ENCODE measurements around the gene NALCN. TPM values are rescaled to one million over a fixed set of nuclear protein-coding genes. Genes with fewer than 3 reads are reported as not detected.

NALCN gene
- total RNA-seq, 1 donor from 2014 or later, result 38.6 TPM

DNA sequence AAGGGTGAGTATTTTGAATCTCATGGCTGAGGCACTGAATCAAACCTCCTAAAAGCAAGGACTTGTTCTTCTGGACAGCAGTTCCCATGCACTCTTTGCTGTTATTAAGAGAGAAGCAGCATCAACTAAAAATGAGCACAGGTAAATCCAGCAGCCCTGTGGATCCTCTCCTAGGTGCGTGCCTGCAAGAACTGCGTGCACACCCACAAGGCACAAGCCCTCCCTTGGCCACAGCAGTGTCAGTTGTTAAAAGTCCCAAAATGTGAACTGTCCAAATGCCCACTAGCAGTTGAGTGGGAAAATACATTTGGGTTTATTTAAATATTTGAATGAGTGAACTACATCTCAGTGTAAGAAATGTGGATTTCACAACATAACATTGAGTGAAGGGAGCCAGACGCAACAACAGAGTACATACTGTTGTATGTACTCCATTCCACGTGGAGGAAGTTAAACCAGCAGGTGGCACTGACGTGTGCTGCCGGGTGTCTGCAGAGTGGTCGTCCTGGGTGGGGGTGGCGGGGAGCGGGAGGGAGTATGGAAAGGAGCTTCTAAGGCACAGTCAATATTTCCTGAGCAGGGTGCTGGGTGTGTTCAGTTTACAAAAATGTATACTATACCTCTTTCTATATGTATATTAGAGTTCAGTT lies 266.4 kb downstream of the NALCN start:
- peaks cover 5% of the 10 kb centered on the region for H3K36me3 Mint-ChIP-seq (ENCODE audit: low read depth)
- H3K27ac Mint-ChIP-seq (ENCODE audit: unreplicated experiment), result peak overlapping the region; percentile 72
- H3K4me1 Mint-ChIP-seq (ENCODE audit: low read depth), result peaks cover 73% of the 10 kb centered on the region
- TF ChIP-seq, protein P1, sequence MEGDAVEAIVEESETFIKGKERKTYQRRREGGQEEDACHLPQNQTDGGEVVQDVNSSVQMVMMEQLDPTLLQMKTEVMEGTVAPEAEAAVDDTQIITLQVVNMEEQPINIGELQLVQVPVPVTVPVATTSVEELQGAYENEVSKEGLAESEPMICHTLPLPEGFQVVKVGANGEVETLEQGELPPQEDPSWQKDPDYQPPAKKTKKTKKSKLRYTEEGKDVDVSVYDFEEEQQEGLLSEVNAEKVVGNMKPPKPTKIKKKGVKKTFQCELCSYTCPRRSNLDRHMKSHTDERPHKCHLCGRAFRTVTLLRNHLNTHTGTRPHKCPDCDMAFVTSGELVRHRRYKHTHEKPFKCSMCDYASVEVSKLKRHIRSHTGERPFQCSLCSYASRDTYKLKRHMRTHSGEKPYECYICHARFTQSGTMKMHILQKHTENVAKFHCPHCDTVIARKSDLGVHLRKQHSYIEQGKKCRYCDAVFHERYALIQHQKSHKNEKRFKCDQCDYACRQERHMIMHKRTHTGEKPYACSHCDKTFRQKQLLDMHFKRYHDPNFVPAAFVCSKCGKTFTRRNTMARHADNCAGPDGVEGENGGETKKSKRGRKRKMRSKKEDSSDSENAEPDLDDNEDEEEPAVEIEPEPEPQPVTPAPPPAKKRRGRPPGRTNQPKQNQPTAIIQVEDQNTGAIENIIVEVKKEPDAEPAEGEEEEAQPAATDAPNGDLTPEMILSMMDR (IDR thresholded peaks at IDR 0.05), result peak; percentile 83
- H3K27me3 Mint-ChIP-seq (ENCODE audit: low read depth), result no peaks in the 10 kb centered on the region
- H3K4me3 Mint-ChIP-seq (ENCODE audit: unreplicated experiment), result no peak overlapping the region
- DNase-seq (ENCODE audit: low spot score), result no peak
- no peaks in the 10 kb centered on the region for H3K9me3 Mint-ChIP-seq (ENCODE audit: low read depth)

DNA sequence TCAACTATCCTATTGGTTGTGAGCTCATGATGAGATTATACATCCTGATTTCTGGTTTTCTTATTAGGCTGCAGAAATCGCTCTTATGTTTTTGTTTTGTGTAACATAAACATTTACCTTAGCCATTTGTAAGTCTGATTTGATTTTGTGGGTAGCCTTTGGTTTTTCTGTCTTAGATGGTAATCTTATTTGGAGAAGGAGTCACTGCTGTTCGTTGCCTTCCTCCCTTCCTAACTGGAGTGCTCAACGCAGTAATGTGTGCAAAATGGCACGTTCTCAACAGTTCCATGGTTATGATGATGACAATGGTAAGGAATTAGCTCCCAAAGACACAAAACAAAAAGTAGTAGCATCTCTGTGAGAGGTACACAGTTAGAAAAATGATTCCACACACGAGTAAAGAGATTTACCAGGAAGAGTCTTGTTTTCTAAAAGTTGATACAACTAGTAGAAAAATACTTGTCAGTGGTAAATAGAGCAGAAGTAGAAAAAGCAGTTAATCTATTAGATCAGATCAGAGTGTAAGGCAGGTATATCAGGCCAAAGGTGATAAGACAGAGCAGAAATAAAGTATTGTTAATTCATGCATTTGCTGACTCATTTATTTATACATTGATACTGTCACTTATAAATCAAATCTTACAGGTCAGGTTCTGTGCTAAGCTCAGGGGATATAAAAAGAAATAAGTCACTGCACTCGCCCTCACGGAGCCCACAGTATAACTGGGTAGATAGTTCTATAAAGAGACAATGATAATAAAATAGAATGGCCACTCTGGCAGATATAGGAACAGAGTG lies 270.0 kb downstream of the NALCN start:
- Mint-ChIP-seq H3K4me1 (ENCODE audit: low read depth) (peaks cover 50% of the 10 kb centered on the region), H3K9me3 (ENCODE audit: low read depth) (no peaks in the 10 kb centered on the region), H3K4me3 (ENCODE audit: unreplicated experiment) (no peak overlapping the region)

DNA sequence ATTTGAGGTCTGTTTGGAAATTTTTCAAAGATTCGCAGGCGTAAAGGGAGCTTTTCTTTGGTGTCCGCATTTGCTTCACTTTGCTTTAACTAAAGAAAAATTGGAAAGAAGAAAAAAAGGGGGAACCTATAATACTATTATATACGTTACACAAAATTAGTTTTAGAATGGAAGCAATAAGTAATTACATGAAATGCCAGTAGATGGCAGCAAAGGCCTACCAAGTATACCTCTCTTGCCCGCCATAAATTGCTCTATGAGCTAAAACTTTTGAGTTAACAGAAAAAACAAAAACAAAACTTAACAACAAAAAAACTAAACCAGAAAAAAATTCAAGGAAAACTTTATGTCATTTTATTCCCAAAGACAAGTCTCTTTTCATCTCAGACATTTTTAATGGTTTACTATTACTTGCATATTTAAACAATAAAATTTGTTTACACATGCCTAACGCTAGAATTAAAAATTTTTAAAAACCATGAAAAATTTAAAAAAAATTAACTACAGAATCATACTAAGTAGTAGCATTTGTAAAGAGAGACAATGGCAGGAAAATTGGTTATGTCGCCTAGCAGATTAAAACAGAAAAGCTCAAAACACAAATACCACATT lies 271.4 kb downstream of the NALCN start:
- H3K4me1 Mint-ChIP-seq (ENCODE audit: low read depth), result peaks cover 41% of the 10 kb centered on the region
- TF ChIP-seq, protein P1 (IDR thresholded peaks at IDR 0.05), result peak; percentile 94
- peaks cover 13% of the 10 kb centered on the region for H3K36me3 Mint-ChIP-seq (ENCODE audit: low read depth)
- DNase-seq (ENCODE audit: low spot score), result no peak
- H3K27me3 Mint-ChIP-seq (ENCODE audit: low read depth), result no peaks in the 10 kb centered on the region
- no peak overlapping the region for H3K27ac Mint-ChIP-seq (ENCODE audit: unreplicated experiment)
- no peaks in the 10 kb centered on the region for H3K9me3 Mint-ChIP-seq (ENCODE audit: low read depth)
- no peak overlapping the region for H3K4me3 Mint-ChIP-seq (ENCODE audit: unreplicated experiment)

More for the DNA sequence above, 270.0 kb downstream of the NALCN start:
- H3K27ac Mint-ChIP-seq (ENCODE audit: unreplicated experiment), result peak overlapping the region; percentile 34
- H3K27me3 Mint-ChIP-seq (ENCODE audit: low read depth), result no peaks in the 10 kb centered on the region
- no peak for DNase-seq (ENCODE audit: low spot score)
- TF ChIP-seq, protein P1 (IDR thresholded peaks at IDR 0.05), result peak; percentile 6
- peaks cover 6% of the 10 kb centered on the region for H3K36me3 Mint-ChIP-seq (ENCODE audit: low read depth)

- Mint-ChIP-seq H3K27me3 (ENCODE audit: low read depth) (no peaks in the 10 kb centered on the region), H3K9me3 (ENCODE audit: low read depth) (peaks cover 2% of the 10 kb centered on the region), H3K27ac (ENCODE audit: unreplicated experiment) (no peak overlapping the region), H3K4me1 (ENCODE audit: low read depth) (peaks cover 18% of the 10 kb centered on the region), H3K36me3 (ENCODE audit: low read depth) (peaks cover 21% of the 10 kb centered on the region), H3K4me3 (ENCODE audit: unreplicated experiment) (no peak overlapping the region)
- TF ChIP-seq, protein P1 (IDR thresholded peaks at IDR 0.05), result no peak
- DNase-seq (ENCODE audit: low spot score), result no peak
These were observed 275.4 kb downstream of the NALCN start for GRCh38 chr13:101140936-101141335.

DNA sequence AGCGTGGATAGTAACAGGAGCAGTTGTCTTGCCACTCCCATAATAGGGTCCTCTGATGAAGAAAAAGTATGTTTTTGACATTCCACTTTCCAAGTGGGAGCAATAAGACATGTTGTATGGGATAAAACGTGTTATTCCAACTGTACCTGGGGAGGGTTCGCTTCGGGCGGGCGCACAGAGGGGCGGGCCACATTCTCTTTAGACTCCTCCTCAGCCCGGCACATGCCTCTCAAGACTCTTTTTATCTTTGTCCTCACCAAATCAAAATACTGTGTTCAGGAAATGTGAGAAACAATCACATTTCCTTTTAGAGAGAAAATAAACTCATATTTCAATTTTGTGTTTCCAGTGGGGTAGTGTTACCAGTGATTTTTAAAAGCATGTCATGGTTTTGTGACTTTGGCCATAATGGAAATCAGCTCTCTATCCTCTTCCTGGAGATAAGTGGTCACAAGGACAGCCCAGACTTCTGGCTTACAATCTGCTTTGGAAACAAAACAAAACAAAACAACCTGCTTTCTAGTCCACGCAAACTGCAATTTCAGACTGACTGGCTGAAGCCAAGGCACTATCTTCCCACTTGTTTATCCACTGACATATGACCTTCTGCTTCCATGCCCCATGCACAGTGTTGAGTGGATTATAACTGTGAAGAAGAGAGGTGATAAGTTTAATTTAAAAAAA lies 276.1 kb downstream of the NALCN start:
- Mint-ChIP-seq H3K27ac (ENCODE audit: unreplicated experiment) (no peak overlapping the region), H3K9me3 (ENCODE audit: low read depth) (peaks cover 2% of the 10 kb centered on the region), H3K27me3 (ENCODE audit: low read depth) (no peaks in the 10 kb centered on the region), H3K36me3 (ENCODE audit: low read depth) (peaks cover 21% of the 10 kb centered on the region), H3K4me3 (ENCODE audit: unreplicated experiment) (no peak overlapping the region), H3K4me1 (ENCODE audit: low read depth) (peaks cover 12% of the 10 kb centered on the region)
- no peak for DNase-seq (ENCODE audit: low spot score)
- TF ChIP-seq, protein P1 (IDR thresholded peaks at IDR 0.05), result no peak

Data from chondrocyte (in vitro differentiated cells).